ENCODE data around the gene METTL9. TPM values are rescaled to one million over a fixed set of nuclear protein-coding genes. Genes with fewer than 3 reads are reported as not detected.
"Not testable (repeated sequence)": the region's sequence is repeated elsewhere in the genome, so short reads cannot be mapped to it uniquely, and the experiment has no call there.

Gene METTL9
- total RNA-seq, 1 experiment from 2014 or later: 50.7 TPM

DNA sequence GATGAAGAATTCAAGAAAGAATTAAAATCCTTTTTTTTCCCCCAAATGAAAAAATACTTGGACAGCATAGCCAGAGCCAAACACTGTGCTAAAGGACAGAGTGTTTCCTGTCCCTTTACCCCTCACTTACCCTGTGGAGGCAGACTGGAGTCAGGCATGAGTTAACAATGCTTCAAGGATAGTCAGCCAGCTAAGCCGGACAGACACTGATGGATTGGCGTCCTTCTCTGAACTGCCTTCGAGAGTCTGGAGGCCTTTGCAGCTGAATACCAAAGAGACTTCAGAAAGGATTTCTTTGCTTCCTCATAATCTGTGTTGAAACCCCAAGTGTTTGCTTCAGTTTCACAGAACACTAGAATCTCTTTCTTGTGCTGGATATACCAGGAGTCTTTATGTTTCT lies 4.6 kb downstream of the METTL9 start:
- H3K9me3 ChIP-seq: no peaks in the 10 kb centered on the region
- Mint-ChIP-seq H3K36me3 (ENCODE audit: insufficient read depth, unreplicated experiment) (no peaks in the 10 kb centered on the region), H3K27ac (ENCODE audit: unreplicated experiment) (no peak overlapping the region), H3K27me3 (ENCODE audit: insufficient read depth, unreplicated experiment) (no peaks in the 10 kb centered on the region), H3K9me3 (ENCODE audit: unreplicated experiment) (no peaks in the 10 kb centered on the region), H3K4me3 (ENCODE audit: unreplicated experiment) (no peak overlapping the region), H3K4me1 (ENCODE audit: low read depth, unreplicated experiment) (no peaks in the 10 kb centered on the region)
- H3K36me3 ChIP-seq (ENCODE audit: control insufficient read depth, insufficient read depth, low read length): no peaks in the 10 kb centered on the region
- CTCF ChIA-PET: no interaction called here
- TF ChIP-seq, protein P1, sequence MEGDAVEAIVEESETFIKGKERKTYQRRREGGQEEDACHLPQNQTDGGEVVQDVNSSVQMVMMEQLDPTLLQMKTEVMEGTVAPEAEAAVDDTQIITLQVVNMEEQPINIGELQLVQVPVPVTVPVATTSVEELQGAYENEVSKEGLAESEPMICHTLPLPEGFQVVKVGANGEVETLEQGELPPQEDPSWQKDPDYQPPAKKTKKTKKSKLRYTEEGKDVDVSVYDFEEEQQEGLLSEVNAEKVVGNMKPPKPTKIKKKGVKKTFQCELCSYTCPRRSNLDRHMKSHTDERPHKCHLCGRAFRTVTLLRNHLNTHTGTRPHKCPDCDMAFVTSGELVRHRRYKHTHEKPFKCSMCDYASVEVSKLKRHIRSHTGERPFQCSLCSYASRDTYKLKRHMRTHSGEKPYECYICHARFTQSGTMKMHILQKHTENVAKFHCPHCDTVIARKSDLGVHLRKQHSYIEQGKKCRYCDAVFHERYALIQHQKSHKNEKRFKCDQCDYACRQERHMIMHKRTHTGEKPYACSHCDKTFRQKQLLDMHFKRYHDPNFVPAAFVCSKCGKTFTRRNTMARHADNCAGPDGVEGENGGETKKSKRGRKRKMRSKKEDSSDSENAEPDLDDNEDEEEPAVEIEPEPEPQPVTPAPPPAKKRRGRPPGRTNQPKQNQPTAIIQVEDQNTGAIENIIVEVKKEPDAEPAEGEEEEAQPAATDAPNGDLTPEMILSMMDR (IDR thresholded peaks at IDR 0.05; ENCODE audit: insufficient read depth in 1 of 2, low read depth in 1 of 2, low read length in 1 of 2, severe bottlenecking in 1 of 2, unreplicated experiment in 1 of 2): no peak
- no peaks in the 10 kb centered on the region for H3K27me3 ChIP-seq (replicated peaks; ENCODE audit: control insufficient read depth, insufficient read depth, low read length)
- peak in 1 of 2 experiments; percentile 9 for DNase-seq
- no peak overlapping the region for H3K4me3 ChIP-seq (ENCODE audit: low read depth, low read length)
- no TSS peak for BruUV-seq (replicated peaks)
- POLR2A ChIA-PET: no interaction called here
- H3K4me1 ChIP-seq: no peaks in the 10 kb centered on the region
- intact Hi-C loops (cut with micrococcal nuclease; ENCODE audit: unreplicated experiment): no loop called here

DNA sequence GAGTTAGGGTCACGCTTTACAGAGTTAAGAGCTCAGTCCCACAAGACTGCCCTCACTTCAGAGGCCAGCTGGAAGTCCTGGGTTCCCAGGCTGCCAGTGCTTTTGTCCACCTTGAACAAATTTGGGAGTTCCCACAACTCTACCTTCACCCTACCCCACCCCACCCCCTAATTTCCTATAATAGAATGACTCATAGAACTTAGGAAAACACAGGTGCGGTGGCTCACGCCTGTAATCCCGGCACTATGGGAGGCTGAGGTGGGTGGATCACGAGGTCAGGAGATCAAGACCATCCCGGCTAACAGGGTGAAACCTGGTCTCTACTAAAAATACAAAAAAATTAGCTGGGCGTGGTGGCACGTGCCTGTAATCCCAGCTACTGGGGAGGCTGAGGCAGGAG lies 6.5 kb downstream of the METTL9 start:
- H3K27me3 ChIP-seq (replicated peaks; ENCODE audit: control insufficient read depth, insufficient read depth, low read length); intact Hi-C loops (cut with micrococcal nuclease; ENCODE audit: unreplicated experiment); POLR2A ChIA-PET; H3K27me3 Mint-ChIP-seq (ENCODE audit: insufficient read depth, unreplicated experiment); H3K4me1 ChIP-seq; H3K9me3 Mint-ChIP-seq (ENCODE audit: unreplicated experiment); H3K27ac Mint-ChIP-seq (ENCODE audit: unreplicated experiment); CTCF ChIA-PET; H3K36me3 Mint-ChIP-seq (ENCODE audit: insufficient read depth, unreplicated experiment); H3K36me3 ChIP-seq (ENCODE audit: control insufficient read depth, insufficient read depth, low read length); H3K4me1 Mint-ChIP-seq (ENCODE audit: low read depth, unreplicated experiment); H3K4me3 ChIP-seq (ENCODE audit: low read depth, low read length); H3K9me3 ChIP-seq; DNase-seq; H3K4me3 Mint-ChIP-seq (ENCODE audit: unreplicated experiment); BruUV-seq (replicated peaks): not testable (repeated sequence)

DNA sequence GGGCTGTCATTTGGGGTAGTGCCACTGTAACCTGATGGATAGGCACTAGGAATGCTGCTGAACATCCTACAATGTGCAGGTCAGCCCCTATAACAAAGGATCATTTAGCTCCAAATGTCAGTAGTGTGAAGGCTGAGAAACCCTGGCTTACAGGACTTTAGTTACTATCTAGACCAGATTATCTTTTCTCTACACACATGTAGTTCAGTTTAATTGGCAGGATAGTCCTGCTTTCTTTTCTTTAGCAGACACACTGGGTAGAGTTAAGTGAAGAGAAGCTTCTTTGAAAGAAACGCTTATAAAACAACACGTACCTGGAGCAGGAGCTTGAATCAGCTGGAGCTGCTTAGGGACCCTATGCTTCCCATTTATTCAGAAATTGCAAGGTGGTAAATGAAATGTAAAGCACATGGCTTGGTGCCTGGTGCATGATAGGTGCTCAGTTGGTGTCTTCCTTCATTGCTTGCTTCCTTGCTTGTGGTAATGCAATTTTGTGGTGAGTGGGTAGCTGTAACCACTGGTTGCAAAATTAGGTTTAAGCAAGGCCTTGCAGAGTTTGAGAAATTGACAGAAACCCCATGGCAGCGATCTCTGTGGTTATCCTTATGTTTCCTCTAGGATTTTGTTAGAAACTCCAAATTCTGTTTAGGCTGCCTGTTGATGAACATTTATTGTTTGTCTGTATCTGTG lies 9.4 kb downstream of the METTL9 start:
- Histone ChIP-seq H3K9me3 (no peaks in the 10 kb centered on the region), H3K4me1 (no peaks in the 10 kb centered on the region; the same call in 1 of the 2 replicates), H3K36me3 (ENCODE audit: control insufficient read depth, insufficient read depth, low read length) (no peaks in the 10 kb centered on the region), H3K4me3 (ENCODE audit: low read depth, low read length) (no peak overlapping the region), H3K27me3 (replicated peaks; ENCODE audit: control insufficient read depth, insufficient read depth, low read length) (no peaks in the 10 kb centered on the region)
- no peaks in the 10 kb centered on the region for H3K27me3 Mint-ChIP-seq (ENCODE audit: insufficient read depth, unreplicated experiment)
- DNase-seq: no peak
- H3K36me3 Mint-ChIP-seq (ENCODE audit: insufficient read depth, unreplicated experiment): no peaks in the 10 kb centered on the region
- H3K9me3 Mint-ChIP-seq (ENCODE audit: unreplicated experiment): no peaks in the 10 kb centered on the region
- no peak overlapping the region for H3K4me3 Mint-ChIP-seq (ENCODE audit: unreplicated experiment)
- H3K27ac Mint-ChIP-seq (ENCODE audit: unreplicated experiment): no peak overlapping the region
- CTCF ChIA-PET: no interaction called here
- POLR2A ChIA-PET: no interaction called here
- no TSS peak for BruUV-seq (replicated peaks)
- intact Hi-C loops (cut with micrococcal nuclease; ENCODE audit: unreplicated experiment): no loop called here
- TF ChIP-seq, protein P1 (IDR thresholded peaks at IDR 0.05; ENCODE audit: insufficient read depth in 1 of 2, low read depth in 1 of 2, low read length in 1 of 2, severe bottlenecking in 1 of 2, unreplicated experiment in 1 of 2): no peak
- peaks cover 5% of the 10 kb centered on the region for H3K4me1 Mint-ChIP-seq (ENCODE audit: low read depth, unreplicated experiment)

All from Caco-2 (cell line).